Hematopoietic multipotent progenitor cell treated with erythropoietin and hydrocortisone succinate and interleukin-3 and kit ligand, for 6 days (in vitro differentiated cells): ENCODE results near the gene ABHD12.

Experiments
- DNase-seq: peaks from one replicate; pipeline ENCODE4 v3.0.0-alpha.2; 2015

Gene ABHD12

GRCh38 chr20:25288291-25289181, 102.1 kb downstream of the ABHD12 start:
- DNase-seq: no peak

GRCh38 chr20:25287631-25288290, 102.9 kb downstream of the ABHD12 start:
- no peak for DNase-seq

GRCh38 chr20:25286917-25287316, 103.7 kb downstream of the ABHD12 start:
- no peak for DNase-seq

- DNase-seq: no peak
These were observed 104.5 kb downstream of the ABHD12 start for GRCh38 chr20:25285856-25286798.

- no peak for DNase-seq
These were observed 105.5 kb downstream of the ABHD12 start for GRCh38 chr20:25285091-25285647.

- DNase-seq: no peak
These were observed 106.5 kb downstream of the ABHD12 start for GRCh38 chr20:25284131-25284601.

- no peak for DNase-seq
These were observed 107.2 kb downstream of the ABHD12 start for GRCh38 chr20:25283221-25283951.

GRCh38 chr20:25282796-25283195, 107.8 kb downstream of the ABHD12 start:
- DNase-seq: no peak

GRCh38 chr20:25282034-25282781, 108.4 kb downstream of the ABHD12 start:
- DNase-seq: no peak

- no peak for DNase-seq
These were observed 109.1 kb downstream of the ABHD12 start for GRCh38 chr20:25281541-25281991.

- DNase-seq: no peak
These were observed 109.8 kb downstream of the ABHD12 start for GRCh38 chr20:25280574-25281535.

GRCh38 chr20:25280051-25280573, 110.5 kb downstream of the ABHD12 start:
- DNase-seq: no peak

- DNase-seq: no peak
These were observed 111.2 kb downstream of the ABHD12 start for GRCh38 chr20:25279403-25279802.

GRCh38 chr20:25278636-25279361, 111.8 kb downstream of the ABHD12 start:
- DNase-seq: no peak

GRCh38 chr20:25277941-25278521, 112.6 kb downstream of the ABHD12 start:
- no peak for DNase-seq

- no peak for DNase-seq
These were observed 113.4 kb downstream of the ABHD12 start for GRCh38 chr20:25277051-25277801.

GRCh38 chr20:25276533-25277050, 114.0 kb downstream of the ABHD12 start:
- DNase-seq: no peak
